GM18907 (cell line): ENCODE measurements around the gene RAPGEF2.
"Not testable (repeated sequence)": the region's sequence is repeated elsewhere in the genome, so short reads cannot be mapped to it uniquely, and the experiment has no call there.

Experiments used
- ATAC-seq: cut with Tn5 transposase; IDR thresholded peaks from one replicate; pipeline ENCODE4 v1.9.1; 2021; ENCODE audit warnings: mild to moderate bottlenecking, moderate library complexity; ENCODE audit not compliant: unreplicated experiment

RAPGEF2 gene

GRCh38 chr4:159102622-159103383 lies at the start of gene RAPGEF2:
Gene RAPGEF2, plus strand, starts transcription at chr4:159103079. Its CDS starts 1,084 bp downstream, at chr4:159104163.
- ATAC-seq = peak; percentile 89

- no peak for ATAC-seq
These were observed 47.0 kb upstream of the RAPGEF2 start for GRCh38 chr4:159055833-159056232.

GRCh38 chr4:159060161-159060560 lies 42.7 kb upstream of the RAPGEF2 start:
- ATAC-seq = no peak

- no peak for ATAC-seq
These were observed 40.5 kb upstream of the RAPGEF2 start for GRCh38 chr4:159062381-159062780.

- no peak for ATAC-seq
These were observed 37.2 kb upstream of the RAPGEF2 start for GRCh38 chr4:159065513-159066240.

GRCh38 chr4:159068139-159068538 lies 34.7 kb upstream of the RAPGEF2 start:
- not testable (repeated sequence) for ATAC-seq

GRCh38 chr4:159069922-159070321 lies 33.0 kb upstream of the RAPGEF2 start:
- no peak for ATAC-seq

GRCh38 chr4:159070742-159071141 lies 32.1 kb upstream of the RAPGEF2 start:
- no peak for ATAC-seq

- no peak for ATAC-seq
These were observed 31.5 kb upstream of the RAPGEF2 start for GRCh38 chr4:159071178-159071968.

- ATAC-seq = no peak
These were observed 30.7 kb upstream of the RAPGEF2 start for GRCh38 chr4:159071969-159072765.

GRCh38 chr4:159075531-159075932 lies 27.3 kb upstream of the RAPGEF2 start:
- ATAC-seq = no peak

GRCh38 chr4:159077018-159077417 lies 25.9 kb upstream of the RAPGEF2 start:
- not testable (repeated sequence) for ATAC-seq

GRCh38 chr4:159077702-159078495 lies 25.0 kb upstream of the RAPGEF2 start:
- ATAC-seq = peak; percentile 93

GRCh38 chr4:159079074-159079473 lies 23.8 kb upstream of the RAPGEF2 start:
- ATAC-seq = no peak

GRCh38 chr4:159086606-159087005 lies 16.3 kb upstream of the RAPGEF2 start:
- ATAC-seq = no peak

GRCh38 chr4:159090255-159090654 lies 12.6 kb upstream of the RAPGEF2 start:
- no peak for ATAC-seq

- not testable (repeated sequence) for ATAC-seq
These were observed 8.7 kb upstream of the RAPGEF2 start for GRCh38 chr4:159094156-159094555.

GRCh38 chr4:159096434-159096833 lies 6.4 kb upstream of the RAPGEF2 start:
- ATAC-seq = no peak

GRCh38 chr4:159097144-159097543 lies 5.7 kb upstream of the RAPGEF2 start:
- no peak for ATAC-seq

GRCh38 chr4:159097785-159098184 lies 5.1 kb upstream of the RAPGEF2 start:
- ATAC-seq = no peak
